ENCODE measurements around the gene PLLP. TPM values are rescaled to one million over a fixed set of nuclear protein-coding genes. Genes with fewer than 3 reads are reported as not detected.

The PLLP gene
- total and polyA plus RNA-seq, 9 of the 15 experiments (the other 6 are each of a cell fraction or from before 2014, with no cell fraction given) = 0.09 to 0.96 (median 0.27) TPM

GRCh38 chr16:57300387-57301125, 16.1 kb upstream of the PLLP start (continued):
- TF ChIP-seq MYBL2 (IDR thresholded peaks at IDR 0.05; ENCODE audit: low read depth) = no peak
- TF ChIP-seq MYBL2 (CRISPR knock-in tag; IDR thresholded peaks at IDR 0.05; ENCODE audit: borderline replicate concordance) = no peak
- TF ChIP-seq EHMT2 (IDR thresholded peaks at IDR 0.05) = no peak
- no peak for TF ChIP-seq ARID3B (CRISPR knock-in tag; IDR thresholded peaks at IDR 0.05; ENCODE audit: borderline replicate concordance)
- no peak for TF ChIP-seq HDAC2 (IDR thresholded peaks at IDR 0.05)
- TF ChIP-seq FOXJ2 (tag; IDR thresholded peaks at IDR 0.05) = peak; percentile 91
- TF ChIP-seq, protein P1, sequence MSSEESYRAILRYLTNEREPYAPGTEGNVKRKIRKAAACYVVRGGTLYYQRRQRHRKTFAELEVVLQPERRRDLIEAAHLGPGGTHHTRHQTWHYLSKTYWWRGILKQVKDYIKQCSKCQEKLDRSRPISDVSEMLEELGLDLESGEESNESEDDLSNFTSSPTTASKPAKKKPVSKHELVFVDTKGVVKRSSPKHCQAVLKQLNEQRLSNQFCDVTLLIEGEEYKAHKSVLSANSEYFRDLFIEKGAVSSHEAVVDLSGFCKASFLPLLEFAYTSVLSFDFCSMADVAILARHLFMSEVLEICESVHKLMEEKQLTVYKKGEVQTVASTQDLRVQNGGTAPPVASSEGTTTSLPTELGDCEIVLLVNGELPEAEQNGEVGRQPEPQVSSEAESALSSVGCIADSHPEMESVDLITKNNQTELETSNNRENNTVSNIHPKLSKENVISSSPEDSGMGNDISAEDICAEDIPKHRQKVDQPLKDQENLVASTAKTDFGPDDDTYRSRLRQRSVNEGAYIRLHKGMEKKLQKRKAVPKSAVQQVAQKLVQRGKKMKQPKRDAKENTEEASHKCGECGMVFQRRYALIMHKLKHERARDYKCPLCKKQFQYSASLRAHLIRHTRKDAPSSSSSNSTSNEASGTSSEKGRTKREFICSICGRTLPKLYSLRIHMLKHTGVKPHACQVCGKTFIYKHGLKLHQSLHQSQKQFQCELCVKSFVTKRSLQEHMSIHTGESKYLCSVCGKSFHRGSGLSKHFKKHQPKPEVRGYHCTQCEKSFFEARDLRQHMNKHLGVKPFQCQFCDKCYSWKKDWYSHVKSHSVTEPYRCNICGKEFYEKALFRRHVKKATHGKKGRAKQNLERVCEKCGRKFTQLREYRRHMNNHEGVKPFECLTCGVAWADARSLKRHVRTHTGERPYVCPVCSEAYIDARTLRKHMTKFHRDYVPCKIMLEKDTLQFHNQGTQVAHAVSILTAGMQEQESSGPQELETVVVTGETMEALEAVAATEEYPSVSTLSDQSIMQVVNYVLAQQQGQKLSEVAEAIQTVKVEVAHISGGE (CRISPR knock-in tag; IDR thresholded peaks at IDR 0.05) = no peak; a peak in 1 of 6 replicates
- no peak for TF ChIP-seq NCOA6 (IDR thresholded peaks at IDR 0.05)
- no peak for TF ChIP-seq SAFB (IDR thresholded peaks at IDR 0.05; ENCODE audit: borderline replicate concordance, low read depth, low read length)
- peak in 1 of 2 experiments; percentile 7; a peak in 1 of 4 replicates for TF ChIP-seq KDM1A (IDR thresholded peaks at IDR 0.05)
- TF ChIP-seq, protein P2, sequence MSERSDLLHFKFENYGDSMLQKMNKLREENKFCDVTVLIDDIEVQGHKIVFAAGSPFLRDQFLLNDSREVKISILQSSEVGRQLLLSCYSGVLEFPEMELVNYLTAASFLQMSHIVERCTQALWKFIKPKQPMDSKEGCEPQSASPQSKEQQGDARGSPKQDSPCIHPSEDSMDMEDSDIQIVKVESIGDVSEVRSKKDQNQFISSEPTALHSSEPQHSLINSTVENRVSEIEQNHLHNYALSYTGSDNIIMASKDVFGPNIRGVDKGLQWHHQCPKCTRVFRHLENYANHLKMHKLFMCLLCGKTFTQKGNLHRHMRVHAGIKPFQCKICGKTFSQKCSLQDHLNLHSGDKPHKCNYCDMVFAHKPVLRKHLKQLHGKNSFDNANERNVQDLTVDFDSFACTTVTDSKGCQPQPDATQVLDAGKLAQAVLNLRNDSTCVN (CRISPR knock-in tag; IDR thresholded peaks at IDR 0.05) = no peak
- TF ChIP-seq, protein P3, sequence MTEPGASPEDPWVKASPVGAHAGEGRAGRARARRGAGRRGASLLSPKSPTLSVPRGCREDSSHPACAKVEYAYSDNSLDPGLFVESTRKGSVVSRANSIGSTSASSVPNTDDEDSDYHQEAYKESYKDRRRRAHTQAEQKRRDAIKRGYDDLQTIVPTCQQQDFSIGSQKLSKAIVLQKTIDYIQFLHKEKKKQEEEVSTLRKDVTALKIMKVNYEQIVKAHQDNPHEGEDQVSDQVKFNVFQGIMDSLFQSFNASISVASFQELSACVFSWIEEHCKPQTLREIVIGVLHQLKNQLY (CRISPR knock-in tag; conservative IDR thresholded peaks at IDR 0.05) = no peak
- TF ChIP-seq ZNF76 (CRISPR knock-in tag; IDR thresholded peaks at IDR 0.05; ENCODE audit: borderline replicate concordance) = no peak
- TF ChIP-seq ZNF695 (CRISPR knock-in tag; IDR thresholded peaks at IDR 0.05) = no peak
- TF ChIP-seq ZNF174 (CRISPR knock-in tag; IDR thresholded peaks at IDR 0.05) = no peak
- TF ChIP-seq CBX5 (IDR thresholded peaks at IDR 0.05; ENCODE audit: borderline replicate concordance, low read depth) = no peak
- TF ChIP-seq, protein P4, sequence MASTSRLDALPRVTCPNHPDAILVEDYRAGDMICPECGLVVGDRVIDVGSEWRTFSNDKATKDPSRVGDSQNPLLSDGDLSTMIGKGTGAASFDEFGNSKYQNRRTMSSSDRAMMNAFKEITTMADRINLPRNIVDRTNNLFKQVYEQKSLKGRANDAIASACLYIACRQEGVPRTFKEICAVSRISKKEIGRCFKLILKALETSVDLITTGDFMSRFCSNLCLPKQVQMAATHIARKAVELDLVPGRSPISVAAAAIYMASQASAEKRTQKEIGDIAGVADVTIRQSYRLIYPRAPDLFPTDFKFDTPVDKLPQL (IDR thresholded peaks at IDR 0.05; ENCODE audit: extremely low read depth, insufficient read length) = no peak
- no peak for TF ChIP-seq ZNF589 (CRISPR knock-in tag; IDR thresholded peaks at IDR 0.05; ENCODE audit: low read depth)
- TF ChIP-seq SOX6 (IDR thresholded peaks at IDR 0.05) = no peak; the same call in 1 of the 2 replicates
- TF ChIP-seq BHLHE40 (IDR thresholded peaks at IDR 0.05; ENCODE audit: low read length) = peak; percentile 61; the same call in 1 of the 2 replicates
- no peak for TF ChIP-seq CHCHD3 (CRISPR knock-in tag; IDR thresholded peaks at IDR 0.05)

Measured in K562 (cell line).